ENCODE data around the gene TMEM183A. TPM values are rescaled to one million over a fixed set of nuclear protein-coding genes. Genes with fewer than 3 reads are reported as not detected.

The TMEM183A gene
- total RNA-seq, 1 donor from 2014 or later: 75.8 TPM

- H3K27me3 Mint-ChIP-seq: peaks cover 56% of the 10 kb centered on the region
- no peak overlapping the region for H3K27ac Mint-ChIP-seq
- H3K9me3 Mint-ChIP-seq: no peaks in the 10 kb centered on the region
- no peak overlapping the region for H3K4me3 Mint-ChIP-seq
- no peak for DNase-seq (ENCODE audit: extremely low spot score, unreplicated experiment)
- peak; percentile 58 for TF ChIP-seq CTCF (conservative IDR thresholded peaks at IDR 0.05)
- peaks cover 4% of the 10 kb centered on the region for H3K36me3 Mint-ChIP-seq
- peaks cover 10% of the 10 kb centered on the region for H3K4me1 Mint-ChIP-seq (ENCODE audit: unreplicated experiment)
These were observed 24.3 kb downstream of the TMEM183A start for GRCh38 chr1:203031467-203031866.

GRCh38 chr1:203033287-203033686 is 26.1 kb downstream of the TMEM183A start:
- H3K9me3 Mint-ChIP-seq: no peaks in the 10 kb centered on the region
- H3K4me3 Mint-ChIP-seq: no peak overlapping the region
- peaks cover 3% of the 10 kb centered on the region for H3K36me3 Mint-ChIP-seq
- no peak overlapping the region for H3K27ac Mint-ChIP-seq
- no peak for TF ChIP-seq CTCF (conservative IDR thresholded peaks at IDR 0.05)
- H3K27me3 Mint-ChIP-seq: peaks cover 46% of the 10 kb centered on the region
- peaks cover 3% of the 10 kb centered on the region for H3K4me1 Mint-ChIP-seq (ENCODE audit: unreplicated experiment)
- DNase-seq (ENCODE audit: extremely low spot score, unreplicated experiment): no peak

GRCh38 chr1:203033917-203034316 is 26.7 kb downstream of the TMEM183A start:
- DNase-seq (ENCODE audit: extremely low spot score, unreplicated experiment): no peak
- Mint-ChIP-seq H3K4me1 (ENCODE audit: unreplicated experiment) (no peaks in the 10 kb centered on the region), H3K27ac (no peak overlapping the region), H3K9me3 (no peaks in the 10 kb centered on the region), H3K36me3 (no peaks in the 10 kb centered on the region), H3K27me3 (peaks cover 41% of the 10 kb centered on the region), H3K4me3 (no peak overlapping the region)
- no peak for TF ChIP-seq CTCF (conservative IDR thresholded peaks at IDR 0.05)

- H3K27ac Mint-ChIP-seq: no peak overlapping the region
- no peak overlapping the region for H3K4me3 Mint-ChIP-seq
- peaks cover 5% of the 10 kb centered on the region for H3K4me1 Mint-ChIP-seq (ENCODE audit: unreplicated experiment)
- no peak for DNase-seq (ENCODE audit: extremely low spot score, unreplicated experiment)
- TF ChIP-seq CTCF (conservative IDR thresholded peaks at IDR 0.05): no peak
- H3K36me3 Mint-ChIP-seq: no peaks in the 10 kb centered on the region
- no peaks in the 10 kb centered on the region for H3K9me3 Mint-ChIP-seq
- peaks cover 42% of the 10 kb centered on the region for H3K27me3 Mint-ChIP-seq
These were observed 27.4 kb downstream of the TMEM183A start for GRCh38 chr1:203034422-203035110.

GRCh38 chr1:203035111-203036000 is 28.2 kb downstream of the TMEM183A start:
- peaks cover 8% of the 10 kb centered on the region for H3K4me1 Mint-ChIP-seq (ENCODE audit: unreplicated experiment)
- no peak overlapping the region for H3K4me3 Mint-ChIP-seq
- H3K27ac Mint-ChIP-seq: no peak overlapping the region

More at GRCh38 chr1:203035111-203036000, 28.2 kb downstream of the TMEM183A start:
- H3K9me3 Mint-ChIP-seq: no peaks in the 10 kb centered on the region
- TF ChIP-seq CTCF (conservative IDR thresholded peaks at IDR 0.05): no peak
- no peak for DNase-seq (ENCODE audit: extremely low spot score, unreplicated experiment)
- peaks cover 37% of the 10 kb centered on the region for H3K27me3 Mint-ChIP-seq
- H3K36me3 Mint-ChIP-seq: no peaks in the 10 kb centered on the region
